ENCODE data around the gene APOBEC3H.
A peak's percentile ranks its signal among the peaks of the same experiment; 100 is the strongest.
"Not testable (repeated sequence)": the region's sequence is repeated elsewhere in the genome, so short reads cannot be mapped to it uniquely, and the experiment has no call there.

Gene APOBEC3H

DNA sequence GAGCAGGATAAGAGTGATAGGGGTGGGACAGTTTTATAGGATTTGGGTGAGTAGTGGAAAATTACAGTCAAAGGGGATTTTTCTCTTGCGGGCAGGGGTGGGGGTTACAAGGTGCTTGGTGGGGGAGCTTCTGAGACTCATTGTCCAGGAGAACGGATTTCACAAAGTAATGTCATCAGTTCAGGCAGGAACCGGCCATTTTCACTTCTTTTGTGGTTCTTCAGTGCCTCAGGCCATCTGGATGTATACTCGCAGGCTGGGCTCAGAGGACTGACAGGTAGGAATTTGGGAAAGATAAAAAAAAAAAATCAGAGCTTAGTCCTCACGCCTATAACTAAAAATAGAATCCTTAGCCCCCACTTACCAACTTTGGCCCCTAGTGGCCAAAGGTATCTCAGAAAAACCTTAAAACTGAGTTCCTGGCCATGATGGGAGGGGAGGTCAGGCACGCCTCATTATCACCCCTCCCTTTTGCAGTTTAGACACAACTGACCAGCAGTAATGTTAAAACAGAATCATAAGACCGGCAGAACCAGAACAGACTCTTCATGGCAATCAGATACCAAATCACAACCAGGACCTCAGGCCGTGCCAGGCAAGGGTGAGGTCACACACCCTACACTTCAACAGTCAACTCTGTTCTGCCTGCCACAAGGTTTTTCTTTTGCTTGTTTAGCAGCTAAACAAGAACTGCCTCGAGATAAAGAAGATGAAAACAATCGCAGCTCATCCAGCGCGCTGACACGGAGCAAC lies 28.8 kb upstream of the APOBEC3H start:
- Histone ChIP-seq H3K27me3 (no peaks in the 10 kb centered on the region), H3K4me1 (ENCODE audit: control insufficient read depth in 1 of 2, insufficient read depth in 1 of 2, low read depth in 1 of 2, low read length in 1 of 2) (no peaks in the 10 kb centered on the region), H3K4me3 (ENCODE audit: low read depth in 1 of 2, low read length in 1 of 2) (no peak overlapping the region), H3K9me3 (no peaks in the 10 kb centered on the region), H3K36me3 (no peaks in the 10 kb centered on the region), H3K27ac (no peak overlapping the region)
- TF ChIP-seq, protein P1, sequence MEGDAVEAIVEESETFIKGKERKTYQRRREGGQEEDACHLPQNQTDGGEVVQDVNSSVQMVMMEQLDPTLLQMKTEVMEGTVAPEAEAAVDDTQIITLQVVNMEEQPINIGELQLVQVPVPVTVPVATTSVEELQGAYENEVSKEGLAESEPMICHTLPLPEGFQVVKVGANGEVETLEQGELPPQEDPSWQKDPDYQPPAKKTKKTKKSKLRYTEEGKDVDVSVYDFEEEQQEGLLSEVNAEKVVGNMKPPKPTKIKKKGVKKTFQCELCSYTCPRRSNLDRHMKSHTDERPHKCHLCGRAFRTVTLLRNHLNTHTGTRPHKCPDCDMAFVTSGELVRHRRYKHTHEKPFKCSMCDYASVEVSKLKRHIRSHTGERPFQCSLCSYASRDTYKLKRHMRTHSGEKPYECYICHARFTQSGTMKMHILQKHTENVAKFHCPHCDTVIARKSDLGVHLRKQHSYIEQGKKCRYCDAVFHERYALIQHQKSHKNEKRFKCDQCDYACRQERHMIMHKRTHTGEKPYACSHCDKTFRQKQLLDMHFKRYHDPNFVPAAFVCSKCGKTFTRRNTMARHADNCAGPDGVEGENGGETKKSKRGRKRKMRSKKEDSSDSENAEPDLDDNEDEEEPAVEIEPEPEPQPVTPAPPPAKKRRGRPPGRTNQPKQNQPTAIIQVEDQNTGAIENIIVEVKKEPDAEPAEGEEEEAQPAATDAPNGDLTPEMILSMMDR (IDR thresholded peaks at IDR 0.05) = no peak

DNA sequence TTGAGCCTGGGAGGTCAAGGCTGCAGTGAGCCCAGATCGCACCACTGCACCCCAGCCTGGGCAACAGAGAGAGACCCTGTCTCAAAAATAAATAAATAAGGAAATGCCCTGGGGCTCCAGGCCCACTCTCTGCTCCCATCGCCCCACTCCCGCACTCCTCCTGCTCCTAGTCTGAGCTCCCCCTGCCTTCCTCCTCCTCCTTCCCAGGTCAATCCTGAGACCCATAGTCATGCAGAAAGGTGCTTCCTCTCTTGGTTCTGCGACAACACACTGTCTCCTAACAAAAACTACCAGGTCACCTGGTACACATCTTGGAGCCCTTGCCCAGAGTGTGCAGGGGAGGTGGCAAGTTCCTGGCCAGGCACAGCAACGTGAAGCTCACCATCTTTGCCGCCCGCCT lies 26.9 kb upstream of the APOBEC3H start:
- Histone ChIP-seq H3K9me3 (no peaks in the 10 kb centered on the region), H3K36me3 (no peaks in the 10 kb centered on the region), H3K4me3 (ENCODE audit: low read depth in 1 of 2, low read length in 1 of 2) (no peak overlapping the region), H3K4me1 (ENCODE audit: control insufficient read depth in 1 of 2, insufficient read depth in 1 of 2, low read depth in 1 of 2, low read length in 1 of 2) (no peaks in the 10 kb centered on the region), H3K27me3 (no peaks in the 10 kb centered on the region), H3K27ac (no peak overlapping the region)
- TF ChIP-seq, protein P1 (IDR thresholded peaks at IDR 0.05) = no peak

DNA sequence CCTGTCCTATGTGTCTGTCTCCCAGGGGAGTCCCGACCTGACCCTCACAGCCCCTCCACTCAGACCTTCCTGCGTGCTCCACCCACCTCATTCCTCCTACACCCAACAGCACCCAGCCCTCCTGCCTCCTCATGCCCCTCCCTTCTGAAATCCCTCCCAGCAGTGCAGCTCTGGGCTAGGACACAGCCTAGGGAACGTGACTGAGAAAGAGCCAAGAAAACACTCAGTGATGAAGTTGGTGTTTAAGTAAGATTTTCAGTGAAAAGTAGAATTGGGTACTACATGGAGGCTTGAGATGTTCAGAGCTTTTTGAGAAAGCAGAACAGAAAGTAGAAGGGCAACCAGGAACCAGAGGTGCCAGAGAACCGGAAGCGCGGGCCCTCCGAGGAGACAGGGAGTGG lies 24.5 kb upstream of the APOBEC3H start:
- not testable (repeated sequence) for H3K27me3 ChIP-seq; H3K9me3 ChIP-seq; H3K4me1 ChIP-seq (ENCODE audit: control insufficient read depth in 1 of 2, insufficient read depth in 1 of 2, low read depth in 1 of 2, low read length in 1 of 2); H3K27ac ChIP-seq; H3K4me3 ChIP-seq (ENCODE audit: low read depth in 1 of 2, low read length in 1 of 2); H3K36me3 ChIP-seq

DNA sequence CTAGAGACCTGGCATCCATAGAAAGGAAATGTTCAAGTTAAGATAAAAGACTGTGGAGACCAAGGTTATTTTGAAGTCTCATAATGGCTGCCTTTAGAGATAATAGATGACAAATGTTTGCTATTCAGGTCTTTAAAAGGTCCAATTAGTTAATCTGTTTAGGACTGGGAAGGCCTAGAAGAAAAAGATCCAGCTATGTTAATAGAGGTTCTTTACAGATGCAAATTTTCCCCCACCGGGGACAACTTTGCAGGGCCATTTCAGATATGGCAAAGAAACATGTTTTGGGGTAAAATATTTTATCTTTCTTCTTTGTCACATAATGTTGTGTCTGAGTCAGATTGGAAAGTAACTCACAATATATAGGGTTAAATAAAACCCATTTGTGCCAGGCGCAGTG lies 23.1 kb upstream of the APOBEC3H start:
- Histone ChIP-seq H3K27ac (no peak overlapping the region), H3K27me3 (no peaks in the 10 kb centered on the region), H3K36me3 (no peaks in the 10 kb centered on the region), H3K4me3 (ENCODE audit: low read depth in 1 of 2, low read length in 1 of 2) (no peak overlapping the region), H3K9me3 (no peaks in the 10 kb centered on the region), H3K4me1 (ENCODE audit: control insufficient read depth in 1 of 2, insufficient read depth in 1 of 2, low read depth in 1 of 2, low read length in 1 of 2) (peaks cover 8 to 10% of the 10 kb centered on the region in 2 experiments)
- TF ChIP-seq, protein P1 (IDR thresholded peaks at IDR 0.05) = no peak

DNA sequence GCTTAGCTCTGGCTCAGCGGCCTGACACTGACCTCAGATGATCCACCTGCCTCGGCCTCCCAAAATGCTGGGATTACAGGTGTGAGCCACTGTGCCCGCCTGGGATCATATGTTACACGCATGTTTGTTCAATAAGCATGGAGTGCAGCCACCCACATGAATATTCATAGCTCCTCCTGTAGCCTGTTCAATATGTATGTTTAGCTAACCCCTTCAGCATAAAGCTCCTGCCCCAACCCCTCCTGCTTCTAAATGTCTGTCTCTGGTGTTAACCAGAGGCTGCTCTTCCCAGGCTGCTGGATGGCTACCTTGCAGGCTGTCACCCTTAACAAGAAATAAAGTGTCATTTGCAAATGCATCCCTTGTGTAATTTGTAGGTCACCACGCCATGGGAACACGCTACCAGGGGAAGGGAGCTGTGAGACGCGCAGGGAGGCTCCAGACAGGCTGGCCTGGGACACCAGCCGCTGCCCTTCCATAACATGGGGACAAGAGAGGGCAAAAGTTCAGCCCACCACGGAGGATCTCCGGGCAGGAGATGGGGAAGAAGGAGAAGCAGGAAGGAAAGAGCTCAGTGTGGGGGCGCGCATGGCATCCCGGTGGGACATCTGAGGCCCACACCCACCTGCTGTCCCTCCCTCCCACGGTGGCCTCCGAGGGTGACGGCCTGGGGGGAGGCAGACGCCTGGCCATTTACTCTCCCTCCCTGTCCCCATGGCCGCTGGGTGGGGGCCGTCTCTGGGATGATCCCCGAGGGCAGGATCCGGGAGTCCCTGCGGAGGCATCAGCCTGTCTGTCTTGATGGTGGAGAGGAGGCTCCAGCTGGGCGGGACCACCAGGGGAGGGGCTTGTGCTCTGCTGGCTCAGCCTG lies 20.7 kb upstream of the APOBEC3H start:
- H3K4me3 ChIP-seq (ENCODE audit: low read depth in 1 of 2, low read length in 1 of 2) = peak overlapping the region; percentile 58 to 61
- peaks cover 8 to 10% of the 10 kb centered on the region in 2 experiments for H3K4me1 ChIP-seq (ENCODE audit: control insufficient read depth in 1 of 2, insufficient read depth in 1 of 2, low read depth in 1 of 2, low read length in 1 of 2)
- H3K9me3 ChIP-seq, H3K27me3 ChIP-seq: not testable (repeated sequence)
- H3K36me3 ChIP-seq = peaks cover 16% of the 10 kb centered on the region
- peak overlapping the region; percentile 81 for H3K27ac ChIP-seq

DNA sequence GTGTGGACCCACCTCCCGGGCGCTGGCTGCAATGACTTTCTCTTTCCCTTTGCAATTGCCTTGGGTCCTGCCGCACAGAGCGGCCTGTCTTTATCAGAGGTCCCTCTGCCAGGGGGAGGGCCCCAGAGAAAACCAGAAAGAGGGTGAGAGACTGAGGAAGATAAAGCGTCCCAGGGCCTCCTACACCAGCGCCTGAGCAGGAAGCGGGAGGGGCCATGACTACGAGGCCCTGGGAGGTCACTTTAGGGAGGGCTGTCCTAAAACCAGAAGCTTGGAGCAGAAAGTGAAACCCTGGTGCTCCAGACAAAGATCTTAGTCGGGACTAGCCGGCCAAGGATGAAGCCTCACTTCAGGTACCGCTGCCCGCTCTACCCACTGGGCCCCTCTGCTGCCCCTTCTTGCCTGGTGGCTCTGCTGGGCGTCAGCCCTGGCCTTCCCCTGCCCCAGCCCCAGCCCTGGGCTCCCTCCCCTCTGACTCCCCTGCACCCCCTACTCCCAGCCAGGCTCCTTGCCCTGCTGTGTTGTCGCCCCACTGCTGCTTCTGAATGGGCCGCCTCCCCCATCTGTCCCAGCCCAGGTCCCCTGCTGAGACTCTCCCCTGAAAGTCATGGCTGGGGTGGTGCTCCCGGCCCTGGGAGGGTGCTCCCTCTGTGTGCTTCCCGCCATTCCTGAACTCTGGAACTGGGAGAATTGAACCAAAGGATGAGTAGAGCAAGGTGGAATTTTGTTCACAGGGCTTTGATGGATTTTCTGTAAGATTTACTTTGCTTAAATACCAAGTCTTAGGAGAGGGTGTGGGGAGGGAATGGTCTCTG lies 19.8 kb upstream of the APOBEC3H start, which contains the start of gene APOBEC3G:
TSS of gene APOBEC3G (plus strand) at position 250 of the 815 bp plus-strand sequence. CDS start at position 337, 87 bp downstream.
- Histone ChIP-seq H3K4me1 (ENCODE audit: control insufficient read depth in 1 of 2, insufficient read depth in 1 of 2, low read depth in 1 of 2, low read length in 1 of 2) (peaks cover 8 to 10% of the 10 kb centered on the region in 2 experiments), H3K4me3 (ENCODE audit: low read depth in 1 of 2, low read length in 1 of 2) (peak within 1 kb of the TSS; percentile 58 to 61)

DNA sequence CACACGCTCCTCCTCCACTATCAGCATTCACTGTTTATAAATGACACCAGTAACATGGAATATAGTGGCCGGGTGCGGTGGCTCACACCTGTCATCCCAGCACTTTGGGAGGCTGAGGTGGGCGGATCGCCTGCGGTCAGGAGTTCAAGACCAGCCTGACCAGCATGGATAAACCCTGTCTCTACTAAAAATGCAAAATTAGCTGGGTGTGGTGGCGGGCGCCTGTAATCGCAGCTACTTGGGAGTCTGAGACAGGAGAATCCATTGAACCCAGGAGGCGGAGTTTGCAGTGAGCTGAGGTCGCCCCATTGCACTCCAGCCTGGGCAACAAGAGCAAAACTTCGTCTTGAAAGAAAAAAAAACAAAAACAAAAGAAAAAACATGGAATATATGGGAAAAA lies 19.1 kb upstream of the APOBEC3H start:
- peak overlapping the region; percentile 81 for H3K27ac ChIP-seq
- peaks cover 31% of the 10 kb centered on the region for H3K36me3 ChIP-seq
- H3K4me1 ChIP-seq (ENCODE audit: control insufficient read depth in 1 of 2, insufficient read depth in 1 of 2, low read depth in 1 of 2, low read length in 1 of 2) = peaks cover 8 to 10% of the 10 kb centered on the region in 2 experiments
- H3K27me3 ChIP-seq, H3K9me3 ChIP-seq: not testable (repeated sequence)
- peak overlapping the region; percentile 58 to 61 for H3K4me3 ChIP-seq (ENCODE audit: low read depth in 1 of 2, low read length in 1 of 2)

More for the DNA sequence above, 19.8 kb upstream of the APOBEC3H start, which contains the start of gene APOBEC3G:
- H3K27me3 ChIP-seq, H3K9me3 ChIP-seq: not testable (repeated sequence)
- H3K27ac ChIP-seq = peak within 1 kb of the TSS; percentile 81
- peaks cover 25% of the 10 kb centered on the region for H3K36me3 ChIP-seq

Measured in neutrophil (primary cell).